Stimulated activated naive CD8-positive, alpha-beta T cell treated with anti-CD3 and anti-CD28 coated beads, Interleukin-15, amount 100 ng/mL, for 72 hours (primary cell): ENCODE measurements around the gene FKBP2.
A peak's percentile ranks its signal among the peaks of the same experiment; 100 is the strongest.

Experiments
- ATAC-seq: fragments of 150-1000 bp; cut with Tn5 transposase; 2 replicates; pipeline ENCODE4 v1.10.0; 2021; ENCODE audit warnings: mild to moderate bottlenecking, moderate library complexity
- DNase-seq, 2 donors: peaks; one replicate each; pipeline ENCODE4 v3.0.0; 2021 to 2022
- H3K27ac Mint-ChIP-seq, 2 donors: one replicate each; pipeline ENCODE4 v1.8.0; 2022; ENCODE audit warnings: mild to moderate bottlenecking in 2 of 2, mixed read lengths in 2 of 2, moderate library complexity in 2 of 2
- H3K27me3 Mint-ChIP-seq: one replicate; pipeline ENCODE4 v1.8.0; 2022; ENCODE audit warnings: mixed read lengths
- H3K4me1 Mint-ChIP-seq: one replicate; pipeline ENCODE4 v1.8.0; 2022; ENCODE audit warnings: mild to moderate bottlenecking, mixed read lengths
- H3K4me3 Mint-ChIP-seq, 2 donors: one replicate each; pipeline ENCODE4 v1.8.0; 2022; ENCODE audit warnings: mild to moderate bottlenecking in 2 of 2, mixed read lengths in 2 of 2, moderate library complexity in 1 of 2
- H3K9me3 Mint-ChIP-seq, 2 donors: one replicate each; pipeline ENCODE4 v1.8.0; 2022; ENCODE audit warnings: mixed read lengths in 2 of 2

FKBP2 gene

DNA sequence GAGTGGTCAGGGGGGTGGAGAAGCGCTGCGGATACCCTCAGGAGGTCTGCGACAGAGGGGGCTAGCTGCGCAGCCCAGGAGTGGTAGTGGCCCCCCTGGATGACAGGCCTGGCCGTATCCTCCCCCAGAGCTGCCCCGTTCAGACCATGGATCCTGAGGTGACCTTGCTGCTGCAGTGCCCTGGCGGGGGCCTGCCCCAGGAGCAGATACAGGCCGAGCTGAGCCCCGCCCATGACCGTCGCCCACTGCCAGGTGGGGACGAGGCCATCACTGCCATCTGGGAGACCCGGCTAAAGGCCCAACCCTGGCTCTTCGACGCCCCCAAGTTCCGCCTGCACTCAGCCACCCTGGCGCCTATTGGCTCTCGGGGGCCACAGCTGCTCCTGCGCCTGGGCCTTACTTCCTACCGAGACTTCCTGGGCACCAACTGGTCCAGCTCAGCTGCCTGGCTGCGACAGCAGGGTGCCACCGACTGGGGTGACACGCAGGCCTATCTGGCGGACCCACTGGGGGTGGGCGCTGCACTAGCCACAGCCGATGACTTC is 14.3 kb upstream of the FKBP2 start:
- Mint-ChIP-seq H3K27me3 (no peaks in the 10 kb centered on the region), H3K27ac (peak overlapping the region; percentile 93 to 95), H3K4me1 (peaks cover 67% of the 10 kb centered on the region), H3K4me3 (peak overlapping the region; percentile 91 to 93), H3K9me3 (no peaks in the 10 kb centered on the region)
- peak; percentile 59 for ATAC-seq
- DNase-seq = peak; percentile 53 to 76

DNA sequence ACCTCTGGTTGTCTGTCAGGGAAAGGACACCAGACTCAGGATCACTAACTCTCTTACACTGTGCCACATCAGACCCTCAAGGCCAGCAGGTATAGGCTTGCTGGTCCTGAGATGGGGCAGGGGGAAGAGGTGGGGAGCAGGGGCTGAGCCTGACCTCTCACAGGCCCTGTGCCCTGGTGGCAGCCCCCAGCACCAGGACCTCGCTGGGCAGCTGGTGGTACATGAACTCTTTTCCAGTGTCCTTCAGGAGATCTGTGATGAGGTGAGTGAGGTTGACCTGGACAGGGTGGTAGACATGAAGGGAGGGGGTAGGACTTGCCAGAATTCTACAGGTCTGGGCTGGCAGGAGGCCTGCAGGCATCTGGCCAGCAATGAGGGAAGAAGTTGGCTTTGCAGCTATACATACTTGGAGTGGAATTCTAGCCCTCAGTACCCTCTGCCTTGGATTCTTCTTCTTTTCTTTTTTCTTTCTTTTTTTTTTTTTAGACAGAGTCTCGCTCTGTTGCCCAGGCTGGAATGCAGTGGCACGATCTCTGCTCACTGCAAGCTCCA is 13.4 kb upstream of the FKBP2 start:
- Mint-ChIP-seq H3K27me3 (no peaks in the 10 kb centered on the region), H3K4me3 (peak overlapping the region; percentile 91 to 93), H3K9me3 (no peaks in the 10 kb centered on the region), H3K4me1 (peaks cover 76% of the 10 kb centered on the region), H3K27ac (peak overlapping the region; percentile 93 to 95)
- DNase-seq (peak in 1 of 2 donors; percentile 12), ATAC-seq (no peak)

DNA sequence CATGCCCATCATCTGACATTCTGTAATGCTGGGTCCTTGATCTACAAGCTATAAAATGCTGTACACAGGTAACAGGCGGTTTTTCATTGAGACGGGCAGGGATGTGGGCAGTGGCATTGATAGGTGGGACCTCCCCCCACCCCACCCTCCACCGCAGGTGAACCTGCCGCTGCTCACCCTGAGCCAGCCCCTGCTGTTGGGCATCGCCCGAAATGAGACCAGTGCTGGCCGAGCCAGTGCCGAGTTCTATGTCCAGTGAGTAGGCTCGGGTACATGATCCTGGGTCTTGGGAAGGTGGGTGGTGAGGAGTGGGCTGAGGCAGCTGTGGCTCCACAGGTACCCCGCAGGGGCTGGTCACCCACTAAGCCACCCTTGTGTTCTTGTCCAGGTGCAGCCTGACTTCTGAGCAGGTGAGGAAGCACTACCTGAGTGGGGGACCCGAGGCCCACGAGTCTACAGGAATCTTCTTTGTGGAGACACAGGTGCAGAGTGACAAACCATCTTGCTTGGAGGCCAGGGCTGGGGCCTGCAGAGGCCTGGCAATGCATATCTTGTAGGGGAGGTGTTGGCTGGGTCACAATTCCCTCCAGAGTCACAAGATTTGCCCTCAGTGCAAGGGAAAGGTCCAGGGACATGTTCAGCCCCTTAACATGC is 11.7 kb upstream of the FKBP2 start:
- Mint-ChIP-seq H3K9me3 (no peaks in the 10 kb centered on the region), H3K27me3 (no peaks in the 10 kb centered on the region), H3K4me3 (peak overlapping the region; percentile 89 to 96), H3K27ac (peak overlapping the region in 1 of 2 donors; percentile 34), H3K4me1 (peaks cover 84% of the 10 kb centered on the region)
- no peak for DNase-seq
- no peak for ATAC-seq

GRCh38 chr11:64229744-64230170 is 11.1 kb upstream of the FKBP2 start:
- Mint-ChIP-seq H3K27me3 (no peaks in the 10 kb centered on the region), H3K9me3 (no peaks in the 10 kb centered on the region), H3K27ac (peak overlapping the region; percentile 73 to 96), H3K4me3 (peak overlapping the region; percentile 89 to 96), H3K4me1 (peaks cover 79% of the 10 kb centered on the region)
- DNase-seq (no peak), ATAC-seq (no peak)

DNA sequence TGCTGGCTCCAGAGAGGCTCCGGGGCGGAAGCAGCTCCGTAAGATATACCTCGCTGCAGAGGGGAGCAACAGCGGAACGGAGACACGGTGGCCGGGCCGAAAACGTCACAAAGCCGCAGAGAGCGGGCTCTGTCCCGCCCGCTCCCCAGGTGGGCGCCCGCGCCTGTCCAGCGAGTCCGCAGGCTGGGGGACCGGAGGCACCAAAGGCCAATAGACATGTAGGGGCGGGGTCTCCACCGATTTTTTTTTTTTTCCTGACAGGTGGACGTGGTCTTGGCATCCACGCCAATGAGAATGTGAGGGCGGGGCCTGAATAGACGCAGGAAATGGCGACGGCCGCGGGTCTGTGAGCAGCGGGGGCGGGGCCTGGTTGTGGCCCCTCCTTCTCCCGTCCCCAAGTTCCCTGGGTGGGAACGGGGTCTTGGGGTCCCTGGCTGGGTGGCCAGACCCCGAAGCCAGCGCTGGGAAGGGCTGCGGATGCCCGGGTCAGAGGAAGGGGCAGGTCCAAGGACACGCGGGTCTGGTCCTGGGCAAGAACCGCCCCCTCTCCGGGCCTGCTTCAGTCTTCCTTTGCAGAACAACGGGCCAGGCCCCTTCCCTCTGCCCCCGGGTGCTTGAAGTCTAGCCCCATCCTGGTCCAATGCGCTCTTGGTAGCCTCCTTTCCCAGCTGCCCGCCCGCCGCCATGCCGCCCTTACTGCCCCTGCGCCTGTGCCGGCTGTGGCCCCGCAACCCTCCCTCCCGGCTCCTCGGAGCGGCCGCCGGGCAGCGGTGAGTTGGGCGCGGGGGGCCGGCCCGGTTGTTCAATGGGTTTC is 10.5 kb upstream of the FKBP2 start, which contains the start of gene DNAJC4:
TSS of gene DNAJC4 (plus strand) at position 378 of the 814 bp plus-strand sequence. CDS start at position 685, 307 bp downstream.
- peak within 1 kb of the TSS; percentile 89 to 96 for H3K4me3 Mint-ChIP-seq
- H3K9me3 Mint-ChIP-seq = no peaks in the 10 kb centered on the region
- peaks cover 79% of the 10 kb centered on the region for H3K4me1 Mint-ChIP-seq
- ATAC-seq = peak; percentile 57
- peak within 1 kb of the TSS; percentile 77 to 96 for H3K27ac Mint-ChIP-seq
- peak; percentile 83 to 87 for DNase-seq
- no peaks in the 10 kb centered on the region for H3K27me3 Mint-ChIP-seq

- H3K9me3 Mint-ChIP-seq = no peaks in the 10 kb centered on the region
- peaks cover 81% of the 10 kb centered on the region for H3K4me1 Mint-ChIP-seq
- peak overlapping the region in 1 of 2 donors; percentile 77 for H3K27ac Mint-ChIP-seq
- ATAC-seq (no peak), DNase-seq (no peak)
- H3K4me3 Mint-ChIP-seq = peak overlapping the region; percentile 89 to 96
- no peaks in the 10 kb centered on the region for H3K27me3 Mint-ChIP-seq
Measured at GRCh38 chr11:64230985-64231365, 9.9 kb upstream of the FKBP2 start.

DNA sequence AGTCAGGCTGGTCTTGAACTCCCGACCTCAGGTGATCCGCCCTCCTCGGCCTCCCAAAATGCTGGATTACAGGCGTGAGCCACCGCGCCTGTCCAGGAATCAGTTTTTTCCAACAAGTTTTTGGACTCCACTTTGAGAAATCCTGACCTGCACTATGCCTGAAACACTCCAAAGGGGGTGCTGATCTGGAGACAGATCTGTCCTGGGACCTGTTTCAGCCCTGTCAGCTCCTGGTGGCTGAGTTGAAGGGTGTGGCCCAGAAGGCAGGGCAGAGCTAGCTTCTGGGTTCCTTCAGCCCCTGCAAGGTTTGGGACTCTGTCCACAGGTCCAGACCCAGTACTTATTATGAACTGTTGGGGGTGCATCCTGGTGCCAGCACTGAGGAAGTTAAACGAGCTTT is 9.3 kb upstream of the FKBP2 start:
- DNase-seq (no peak), ATAC-seq (no peak)
- no peak overlapping the region for H3K27ac Mint-ChIP-seq
- H3K27me3 Mint-ChIP-seq = no peaks in the 10 kb centered on the region
- peak overlapping the region; percentile 89 to 96 for H3K4me3 Mint-ChIP-seq
- peaks cover 85% of the 10 kb centered on the region for H3K4me1 Mint-ChIP-seq
- no peaks in the 10 kb centered on the region for H3K9me3 Mint-ChIP-seq

- Mint-ChIP-seq H3K27ac (no peak overlapping the region), H3K4me3 (peak overlapping the region in 1 of 2 donors; percentile 96), H3K9me3 (no peaks in the 10 kb centered on the region), H3K27me3 (no peaks in the 10 kb centered on the region), H3K4me1 (peaks cover 85% of the 10 kb centered on the region)
- DNase-seq = no peak
- ATAC-seq = no peak
Measured at GRCh38 chr11:64232182-64232966, 8.5 kb upstream of the FKBP2 start.

DNA sequence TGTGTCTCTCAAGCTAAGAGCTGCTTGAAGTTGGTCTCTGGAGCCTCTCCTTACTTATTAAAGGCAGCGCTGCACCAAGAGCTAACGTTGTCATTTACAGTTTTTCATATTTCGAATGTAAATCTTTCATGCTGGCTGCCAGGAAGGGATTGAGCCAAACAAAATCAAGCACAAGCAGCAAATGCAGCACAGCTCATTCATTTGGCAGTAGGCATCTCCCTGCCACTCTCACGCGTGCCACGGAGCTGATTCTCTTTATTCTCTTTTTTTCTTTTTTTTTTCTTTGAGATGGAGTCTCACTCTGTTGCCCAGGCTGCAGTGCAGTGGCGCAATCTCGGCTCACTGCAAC is 8.0 kb upstream of the FKBP2 start:
- ATAC-seq (no peak), DNase-seq (no peak)
- Mint-ChIP-seq H3K9me3 (no peaks in the 10 kb centered on the region), H3K27ac (peak overlapping the region in 1 of 2 donors; percentile 57), H3K4me3 (peak overlapping the region in 1 of 2 donors; percentile 77), H3K4me1 (peaks cover 85% of the 10 kb centered on the region), H3K27me3 (no peaks in the 10 kb centered on the region)

DNA sequence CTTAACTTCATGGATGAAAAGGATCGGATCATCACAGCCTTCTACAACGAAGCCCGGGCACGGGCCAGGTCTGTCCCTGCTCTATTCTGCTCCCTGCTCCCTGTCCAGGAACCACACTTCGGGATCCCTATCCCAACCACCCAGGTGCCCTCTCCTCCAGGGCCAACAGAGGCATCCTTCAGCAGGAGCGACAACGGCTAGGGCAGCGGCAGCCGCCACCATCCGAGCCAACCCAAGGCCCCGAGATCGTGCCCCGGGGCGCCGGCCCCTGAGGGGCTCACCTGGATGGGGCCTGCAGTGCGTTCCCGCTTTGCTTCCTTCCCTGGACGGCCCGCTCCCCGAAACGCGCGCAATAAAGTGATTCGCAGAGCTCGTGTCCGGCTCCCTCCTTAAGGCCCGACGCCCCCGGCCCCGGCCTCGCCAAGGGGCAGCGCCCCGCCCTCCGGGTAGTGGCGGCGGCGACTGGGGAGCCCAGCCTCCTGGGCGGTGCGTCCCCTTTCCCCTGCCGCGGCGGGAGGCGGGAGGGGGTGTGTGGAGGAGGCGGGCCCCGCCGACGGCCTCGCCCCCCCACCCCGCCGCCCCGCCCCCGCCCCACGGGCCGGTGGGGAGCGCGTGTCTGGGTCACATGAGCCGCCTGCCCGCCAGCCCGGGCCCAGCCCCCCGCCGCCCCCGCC is 6.8 kb upstream of the FKBP2 start, which contains the start of gene VEGFB:
TSS of gene VEGFB (plus strand) at position 672 of the 674 bp plus-strand sequence. CDS start 250 bp downstream, outside the sequence.
- H3K4me3 Mint-ChIP-seq = peak within 1 kb of the TSS; percentile 90 to 96
- no peaks in the 10 kb centered on the region for H3K9me3 Mint-ChIP-seq
- peaks cover 85% of the 10 kb centered on the region for H3K4me1 Mint-ChIP-seq
- ATAC-seq (peak; percentile 63), DNase-seq (peak; percentile 67 to 70)
- H3K27me3 Mint-ChIP-seq = no peaks in the 10 kb centered on the region
- peak within 1 kb of the TSS; percentile 26 to 77 for H3K27ac Mint-ChIP-seq

DNA sequence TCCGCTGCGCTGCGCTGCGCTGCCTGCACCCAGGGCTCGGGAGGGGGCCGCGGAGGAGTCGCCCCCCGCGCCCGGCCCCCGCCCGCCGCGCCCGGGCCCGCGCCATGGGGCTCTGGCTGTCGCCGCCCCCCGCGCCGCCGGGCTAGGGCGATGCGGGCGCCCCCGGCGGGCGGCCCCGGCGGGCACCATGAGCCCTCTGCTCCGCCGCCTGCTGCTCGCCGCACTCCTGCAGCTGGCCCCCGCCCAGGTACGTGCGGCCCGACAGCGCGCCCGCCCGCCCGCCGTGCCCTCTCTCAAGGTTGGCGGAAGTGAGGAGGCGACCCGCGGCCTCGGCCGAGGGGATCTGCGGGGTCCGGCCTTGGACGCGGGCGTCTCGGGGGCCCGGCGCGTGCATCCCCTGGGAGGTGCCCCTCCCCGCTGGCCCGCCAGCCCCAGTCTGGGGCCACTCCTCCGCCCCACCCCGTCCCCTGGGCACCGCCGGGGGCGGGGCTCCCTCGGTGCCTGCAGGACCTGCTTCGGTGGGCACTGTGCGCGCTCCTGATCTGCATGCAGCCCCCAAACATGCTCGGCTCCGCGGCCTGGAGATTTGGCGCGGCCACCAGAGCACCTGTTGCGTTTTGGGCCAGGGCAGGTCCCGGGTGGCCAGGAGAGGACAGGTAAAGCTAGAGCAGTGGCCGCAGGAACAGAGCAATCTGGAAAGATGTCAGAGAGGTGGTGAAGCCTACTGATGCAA is 6.1 kb upstream of the FKBP2 start:
- Mint-ChIP-seq H3K4me1 (peaks cover 84% of the 10 kb centered on the region), H3K9me3 (no peaks in the 10 kb centered on the region), H3K27me3 (no peaks in the 10 kb centered on the region), H3K4me3 (peak overlapping the region; percentile 90 to 96), H3K27ac (peak overlapping the region in 1 of 2 donors; percentile 77)
- DNase-seq = peak; percentile 60 to 63
- peak; percentile 73 for ATAC-seq

DNA sequence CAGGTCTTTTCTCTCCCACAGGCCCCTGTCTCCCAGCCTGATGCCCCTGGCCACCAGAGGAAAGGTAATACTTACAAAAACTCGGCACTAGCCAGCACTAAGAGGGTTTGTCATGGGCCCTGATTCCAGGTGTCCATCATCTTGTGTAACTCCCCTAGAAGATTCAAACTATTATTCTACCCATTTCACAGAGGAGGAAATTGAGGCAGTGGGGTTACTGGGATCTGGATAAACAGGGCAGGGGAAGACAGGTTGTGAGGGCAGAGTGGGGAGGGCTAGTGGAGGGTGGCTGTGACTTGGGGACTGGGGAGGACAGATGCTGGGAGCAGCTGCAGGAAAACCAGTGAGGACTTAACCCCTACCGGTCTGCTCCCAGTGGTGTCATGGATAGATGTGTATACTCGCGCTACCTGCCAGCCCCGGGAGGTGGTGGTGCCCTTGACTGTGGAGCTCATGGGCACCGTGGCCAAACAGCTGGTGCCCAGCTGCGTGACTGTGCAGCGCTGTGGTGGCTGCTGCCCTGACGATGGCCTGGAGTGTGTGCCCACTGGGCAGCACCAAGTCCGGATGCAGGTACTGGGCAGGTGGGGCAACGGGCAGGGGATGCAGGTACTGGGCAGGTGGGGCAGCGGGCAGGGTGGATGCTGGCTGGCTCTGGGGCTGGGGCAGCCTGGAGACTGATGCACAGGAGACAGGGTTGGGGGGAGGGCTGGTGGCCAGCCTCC is 5.3 kb upstream of the FKBP2 start:
- H3K27me3 Mint-ChIP-seq = no peaks in the 10 kb centered on the region
- DNase-seq (no peak), ATAC-seq (no peak)
- H3K9me3 Mint-ChIP-seq = no peaks in the 10 kb centered on the region
- peak overlapping the region; percentile 26 to 77 for H3K27ac Mint-ChIP-seq
- peak overlapping the region; percentile 90 to 96 for H3K4me3 Mint-ChIP-seq
- H3K4me1 Mint-ChIP-seq = peaks cover 87% of the 10 kb centered on the region

DNA sequence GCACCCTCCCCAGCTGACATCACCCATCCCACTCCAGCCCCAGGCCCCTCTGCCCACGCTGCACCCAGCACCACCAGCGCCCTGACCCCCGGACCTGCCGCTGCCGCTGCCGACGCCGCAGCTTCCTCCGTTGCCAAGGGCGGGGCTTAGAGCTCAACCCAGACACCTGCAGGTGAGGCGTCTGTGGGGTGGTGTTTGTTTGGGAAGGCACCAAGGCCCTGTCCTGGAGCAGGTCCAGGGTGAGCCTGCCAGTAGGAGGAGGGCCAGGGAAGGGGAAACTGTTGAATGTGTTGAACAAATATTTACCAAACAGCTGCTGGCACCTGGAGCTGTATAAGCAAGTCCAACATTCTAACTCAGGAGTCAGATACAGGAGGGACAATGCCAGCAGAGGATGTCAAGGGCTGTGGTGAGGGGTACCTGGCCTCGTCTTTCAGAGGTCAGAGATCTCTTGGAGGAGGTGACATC is 3.4 kb upstream of the FKBP2 start:
- DNase-seq (no peak), ATAC-seq (no peak)
- no peak overlapping the region for H3K4me3 Mint-ChIP-seq
- no peak overlapping the region for H3K27ac Mint-ChIP-seq
- no peaks in the 10 kb centered on the region for H3K27me3 Mint-ChIP-seq
- H3K9me3 Mint-ChIP-seq = no peaks in the 10 kb centered on the region
- peaks cover 76% of the 10 kb centered on the region for H3K4me1 Mint-ChIP-seq
